ENCODE results near the gene TMEM198.

TMEM198 gene, protein sequence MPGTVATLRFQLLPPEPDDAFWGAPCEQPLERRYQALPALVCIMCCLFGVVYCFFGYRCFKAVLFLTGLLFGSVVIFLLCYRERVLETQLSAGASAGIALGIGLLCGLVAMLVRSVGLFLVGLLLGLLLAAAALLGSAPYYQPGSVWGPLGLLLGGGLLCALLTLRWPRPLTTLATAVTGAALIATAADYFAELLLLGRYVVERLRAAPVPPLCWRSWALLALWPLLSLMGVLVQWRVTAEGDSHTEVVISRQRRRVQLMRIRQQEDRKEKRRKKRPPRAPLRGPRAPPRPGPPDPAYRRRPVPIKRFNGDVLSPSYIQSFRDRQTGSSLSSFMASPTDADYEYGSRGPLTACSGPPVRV

DNA sequence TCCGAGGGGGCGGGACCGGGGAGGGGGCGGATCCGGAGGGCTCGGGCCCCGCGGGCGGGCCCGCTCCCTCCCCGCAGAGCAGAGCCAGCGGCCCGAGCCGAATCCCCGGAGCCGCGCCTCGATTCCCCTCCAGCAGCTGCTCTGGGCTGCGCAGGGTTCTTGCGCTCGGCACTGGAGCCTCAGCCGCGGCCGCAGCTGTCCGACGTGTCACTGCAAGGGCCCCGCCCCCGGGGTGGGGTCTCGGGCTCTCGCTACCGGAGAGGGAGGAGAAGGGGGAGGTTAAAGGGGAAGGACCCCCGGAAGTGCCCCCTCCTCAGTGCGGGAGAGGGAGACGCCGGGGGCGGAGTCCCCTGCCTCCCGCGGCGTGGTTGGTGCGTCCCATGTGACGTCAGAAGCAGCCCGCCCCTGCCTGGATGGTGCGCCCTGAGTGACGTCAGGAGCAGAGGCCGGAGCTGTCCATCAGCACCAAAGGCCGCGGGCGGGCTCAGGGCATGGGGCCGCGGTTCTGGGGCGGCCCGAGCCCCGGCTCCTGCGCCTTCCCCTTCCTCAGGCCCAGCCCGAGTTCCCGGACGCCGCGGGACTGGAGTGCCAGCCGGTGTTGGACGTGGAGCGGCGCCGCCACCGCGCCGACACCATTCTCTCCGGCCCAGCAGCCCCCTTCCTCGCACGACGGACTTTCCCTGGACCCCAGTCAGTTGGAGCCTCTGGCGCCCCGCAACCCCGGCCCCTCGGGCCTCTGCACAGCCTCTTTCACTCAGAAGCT lies at the start of gene TMEM198, which contains the start of gene CHPF:
Gene TMEM198, plus strand, starts transcription at position 433 of the 763 bp plus-strand sequence. CDS start 700 bp downstream, outside the sequence.
Gene CHPF, minus strand, starts transcription at position 214 of the 763 bp plus-strand sequence. CDS start 271 bp downstream, outside the sequence.
- peak within 1 kb of the TSS; percentile 77 for H3K4me3 ChIP-seq (ENCODE audit: low read depth, low read length)
- DNase-seq (ENCODE audit: low read depth) = peak; percentile 93
- in situ Hi-C loops (cut with HindIII; ENCODE audit: low sequenced_read_pairs) = loop anchor here (5.0 to 25.0 kb wide), 2 partner anchors 104 to 131 kb away; partner anchors contain the start of gene DES
- TF ChIP-seq, protein P1, sequence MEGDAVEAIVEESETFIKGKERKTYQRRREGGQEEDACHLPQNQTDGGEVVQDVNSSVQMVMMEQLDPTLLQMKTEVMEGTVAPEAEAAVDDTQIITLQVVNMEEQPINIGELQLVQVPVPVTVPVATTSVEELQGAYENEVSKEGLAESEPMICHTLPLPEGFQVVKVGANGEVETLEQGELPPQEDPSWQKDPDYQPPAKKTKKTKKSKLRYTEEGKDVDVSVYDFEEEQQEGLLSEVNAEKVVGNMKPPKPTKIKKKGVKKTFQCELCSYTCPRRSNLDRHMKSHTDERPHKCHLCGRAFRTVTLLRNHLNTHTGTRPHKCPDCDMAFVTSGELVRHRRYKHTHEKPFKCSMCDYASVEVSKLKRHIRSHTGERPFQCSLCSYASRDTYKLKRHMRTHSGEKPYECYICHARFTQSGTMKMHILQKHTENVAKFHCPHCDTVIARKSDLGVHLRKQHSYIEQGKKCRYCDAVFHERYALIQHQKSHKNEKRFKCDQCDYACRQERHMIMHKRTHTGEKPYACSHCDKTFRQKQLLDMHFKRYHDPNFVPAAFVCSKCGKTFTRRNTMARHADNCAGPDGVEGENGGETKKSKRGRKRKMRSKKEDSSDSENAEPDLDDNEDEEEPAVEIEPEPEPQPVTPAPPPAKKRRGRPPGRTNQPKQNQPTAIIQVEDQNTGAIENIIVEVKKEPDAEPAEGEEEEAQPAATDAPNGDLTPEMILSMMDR (IDR thresholded peaks at IDR 0.05; ENCODE audit: low read depth, low read length, missing control alignments) = no peak

DNA sequence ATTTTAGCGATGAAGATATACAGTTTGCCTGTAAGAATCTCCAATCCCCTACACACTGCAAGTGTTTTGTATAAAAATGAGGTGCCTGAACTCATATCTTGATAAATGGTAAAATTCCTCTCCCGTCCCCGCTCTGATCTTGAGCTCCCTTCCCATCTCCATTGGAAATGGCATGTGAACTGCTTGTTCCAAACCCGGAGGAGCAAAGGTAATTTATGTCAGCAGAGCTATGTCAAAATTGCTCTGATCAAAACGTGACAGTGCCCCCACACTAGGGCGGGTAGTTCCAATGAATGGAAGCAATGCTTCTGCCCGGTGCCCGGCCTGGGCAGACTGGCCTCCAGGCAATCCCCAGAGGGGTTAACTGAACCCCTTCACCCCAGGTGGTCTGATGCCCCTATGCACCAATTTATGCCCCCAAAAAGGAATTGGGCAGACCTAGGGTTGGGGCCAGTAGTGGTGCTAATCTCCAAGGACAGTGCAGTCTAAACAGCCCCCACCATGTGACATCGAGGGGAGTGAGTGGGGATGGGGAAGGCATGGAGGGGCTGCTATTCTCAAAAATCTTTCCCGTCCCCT lies 48.8 kb upstream of the TMEM198 start:
- in situ Hi-C loops (cut with HindIII; ENCODE audit: low sequenced_read_pairs) = no loop called here

DNA sequence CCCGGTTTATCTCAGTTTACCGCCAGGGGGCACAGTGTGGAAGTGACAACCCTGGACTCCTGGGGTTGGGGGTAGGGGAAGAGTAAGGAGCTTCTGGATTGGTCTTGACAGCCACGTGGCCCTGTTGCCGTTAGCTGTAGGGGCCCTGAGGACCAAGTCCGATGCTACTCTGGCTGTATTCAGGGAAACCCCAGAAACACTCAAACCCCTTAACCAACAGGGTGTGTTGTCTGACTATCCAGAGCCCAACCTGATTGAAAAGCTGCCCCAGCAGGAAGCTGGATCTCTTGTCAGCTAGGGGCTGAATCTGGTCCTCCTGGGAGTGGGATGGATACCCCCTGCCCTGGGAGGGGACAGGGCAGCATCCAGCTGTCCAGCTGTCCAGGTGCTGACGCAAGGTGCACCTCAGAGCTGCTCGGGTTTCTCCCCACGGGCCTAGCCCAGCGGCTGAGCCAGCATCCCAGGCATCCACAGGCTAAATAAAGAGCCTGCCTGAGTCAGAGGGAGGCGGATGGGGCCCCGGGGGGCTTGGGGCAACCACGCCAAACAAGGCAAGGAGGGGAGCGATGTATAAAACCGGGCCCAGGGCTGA lies 48.2 kb upstream of the TMEM198 start:
- in situ Hi-C loops (cut with HindIII; ENCODE audit: low sequenced_read_pairs) = no loop called here
- no peak for DNase-seq (ENCODE audit: low read depth)
- TF ChIP-seq, protein P1 (IDR thresholded peaks at IDR 0.05; ENCODE audit: low read depth, low read length, missing control alignments) = peak; percentile 74
- H3K4me3 ChIP-seq (ENCODE audit: low read depth, low read length) = no peak overlapping the region

More for the DNA sequence above, 48.8 kb upstream of the TMEM198 start:
- no peak for DNase-seq (ENCODE audit: low read depth)
- no peak overlapping the region for H3K4me3 ChIP-seq (ENCODE audit: low read depth, low read length)
- TF ChIP-seq, protein P1 (IDR thresholded peaks at IDR 0.05; ENCODE audit: low read depth, low read length, missing control alignments) = no peak

DNA sequence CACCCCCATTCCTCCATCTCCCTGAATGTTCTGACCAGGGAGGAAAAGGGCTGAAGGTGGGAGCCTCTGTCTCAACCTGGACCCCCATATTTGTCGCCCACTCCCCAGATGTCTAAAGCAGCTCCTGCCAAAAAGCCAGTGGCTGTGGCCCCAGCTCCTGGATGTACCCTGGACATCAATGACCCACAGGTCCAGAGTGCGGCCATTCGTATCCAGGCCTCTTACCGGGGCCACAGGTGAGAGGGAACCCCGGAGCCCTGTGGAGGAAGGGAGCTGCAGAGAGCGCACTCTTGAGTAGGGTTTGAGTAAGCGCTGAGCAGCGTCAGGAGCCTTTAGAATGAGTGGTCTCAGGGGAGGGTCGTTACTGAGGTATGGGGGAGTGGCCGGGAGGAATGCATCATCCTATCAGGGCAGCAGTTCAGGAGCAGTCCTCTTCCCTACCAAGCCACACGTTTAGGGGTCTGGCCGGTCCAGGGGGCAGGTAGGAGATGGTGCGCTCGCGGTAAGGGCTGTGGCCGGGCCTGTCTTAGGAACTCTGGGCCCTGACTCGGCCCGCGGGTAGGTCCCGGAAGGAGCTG lies 47.5 kb upstream of the TMEM198 start:
- TF ChIP-seq, protein P1 (IDR thresholded peaks at IDR 0.05; ENCODE audit: low read depth, low read length, missing control alignments) = no peak
- in situ Hi-C loops (cut with HindIII; ENCODE audit: low sequenced_read_pairs) = no loop called here

DNA sequence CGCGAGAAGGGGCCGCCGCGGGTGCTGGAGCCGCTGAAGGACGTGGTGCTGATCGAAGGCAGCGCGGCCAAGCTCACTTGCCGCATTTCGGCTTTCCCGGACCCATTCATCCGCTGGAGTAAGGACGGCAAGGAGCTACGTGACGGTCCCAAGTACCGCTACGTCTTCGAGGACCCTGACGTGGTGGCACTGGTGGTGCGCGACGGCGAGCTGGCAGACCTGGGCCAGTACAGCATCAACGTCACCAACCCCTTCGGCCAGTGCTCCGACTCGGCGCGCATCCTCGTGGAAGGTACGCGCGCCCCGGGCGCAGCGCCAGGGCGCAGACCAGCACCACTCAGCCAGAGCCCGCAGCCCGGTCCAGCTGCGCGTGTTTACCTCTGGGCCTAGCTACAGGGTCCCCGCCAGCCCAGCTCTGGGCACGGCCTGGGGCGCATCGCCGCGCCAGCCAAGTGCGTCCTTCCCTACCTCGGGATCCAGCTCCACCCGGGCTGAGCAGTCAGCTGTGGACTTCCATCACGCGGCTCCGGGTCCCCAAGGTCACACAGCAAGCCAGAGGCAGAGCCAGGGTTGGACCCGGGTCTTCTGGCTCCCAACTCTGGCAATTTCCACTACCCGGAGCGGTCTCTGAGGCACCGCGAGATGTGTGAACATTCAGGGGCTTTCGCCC lies 46.9 kb upstream of the TMEM198 start:
- no peak overlapping the region for H3K4me3 ChIP-seq (ENCODE audit: low read depth, low read length)
- in situ Hi-C loops (cut with HindIII; ENCODE audit: low sequenced_read_pairs) = no loop called here
- TF ChIP-seq, protein P1 (IDR thresholded peaks at IDR 0.05; ENCODE audit: low read depth, low read length, missing control alignments) = no peak
- DNase-seq (ENCODE audit: low read depth) = no peak

More for the DNA sequence above, 47.5 kb upstream of the TMEM198 start:
- no peak for DNase-seq (ENCODE audit: low read depth)
- no peak overlapping the region for H3K4me3 ChIP-seq (ENCODE audit: low read depth, low read length)

Data from astrocyte of the cerebellum (primary cell).